Measurements from ENCODE around the gene COBLL1.

The COBLL1 gene

DNA sequence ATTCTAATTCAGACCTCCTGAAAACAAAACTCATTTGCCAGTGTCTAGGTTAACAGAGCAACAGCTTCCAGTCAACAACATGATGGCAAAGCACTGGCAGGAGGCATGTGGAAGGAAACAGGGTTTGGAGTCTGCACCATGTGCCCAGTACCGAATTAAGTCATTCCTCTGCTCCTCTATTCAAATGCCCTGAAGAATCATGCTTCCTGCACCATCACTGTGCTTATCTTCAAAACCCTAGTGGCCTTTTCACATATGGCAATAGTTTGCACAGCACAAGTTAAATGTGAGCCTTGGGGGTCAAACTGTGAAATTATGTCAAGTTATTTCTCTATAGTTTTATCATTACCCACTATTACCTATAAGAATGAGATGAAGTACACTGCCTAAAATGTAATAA is 145.0 kb downstream of the COBLL1 start:
- no peak for DNase-seq (ENCODE audit: low read depth)
- TF ChIP-seq, protein P1, sequence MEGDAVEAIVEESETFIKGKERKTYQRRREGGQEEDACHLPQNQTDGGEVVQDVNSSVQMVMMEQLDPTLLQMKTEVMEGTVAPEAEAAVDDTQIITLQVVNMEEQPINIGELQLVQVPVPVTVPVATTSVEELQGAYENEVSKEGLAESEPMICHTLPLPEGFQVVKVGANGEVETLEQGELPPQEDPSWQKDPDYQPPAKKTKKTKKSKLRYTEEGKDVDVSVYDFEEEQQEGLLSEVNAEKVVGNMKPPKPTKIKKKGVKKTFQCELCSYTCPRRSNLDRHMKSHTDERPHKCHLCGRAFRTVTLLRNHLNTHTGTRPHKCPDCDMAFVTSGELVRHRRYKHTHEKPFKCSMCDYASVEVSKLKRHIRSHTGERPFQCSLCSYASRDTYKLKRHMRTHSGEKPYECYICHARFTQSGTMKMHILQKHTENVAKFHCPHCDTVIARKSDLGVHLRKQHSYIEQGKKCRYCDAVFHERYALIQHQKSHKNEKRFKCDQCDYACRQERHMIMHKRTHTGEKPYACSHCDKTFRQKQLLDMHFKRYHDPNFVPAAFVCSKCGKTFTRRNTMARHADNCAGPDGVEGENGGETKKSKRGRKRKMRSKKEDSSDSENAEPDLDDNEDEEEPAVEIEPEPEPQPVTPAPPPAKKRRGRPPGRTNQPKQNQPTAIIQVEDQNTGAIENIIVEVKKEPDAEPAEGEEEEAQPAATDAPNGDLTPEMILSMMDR (IDR thresholded peaks at IDR 0.05; ENCODE audit: insufficient read depth, low read depth, low read length, missing control alignments), result no peak
- no peak overlapping the region for H3K4me3 ChIP-seq (ENCODE audit: low read depth, low read length)

GRCh38 chr2:164694275-164694695 is 147.3 kb downstream of the COBLL1 start:
- TF ChIP-seq, protein P1 (IDR thresholded peaks at IDR 0.05; ENCODE audit: insufficient read depth, low read depth, low read length, missing control alignments), result no peak
- DNase-seq (ENCODE audit: low read depth), result no peak
- H3K4me3 ChIP-seq (ENCODE audit: low read depth, low read length), result no peak overlapping the region

- no peak overlapping the region for H3K4me3 ChIP-seq (ENCODE audit: low read depth, low read length)
- TF ChIP-seq, protein P1 (IDR thresholded peaks at IDR 0.05; ENCODE audit: insufficient read depth, low read depth, low read length, missing control alignments), result no peak
- no peak for DNase-seq (ENCODE audit: low read depth)
Measured at GRCh38 chr2:164693834-164694233, 147.8 kb downstream of the COBLL1 start.

DNA sequence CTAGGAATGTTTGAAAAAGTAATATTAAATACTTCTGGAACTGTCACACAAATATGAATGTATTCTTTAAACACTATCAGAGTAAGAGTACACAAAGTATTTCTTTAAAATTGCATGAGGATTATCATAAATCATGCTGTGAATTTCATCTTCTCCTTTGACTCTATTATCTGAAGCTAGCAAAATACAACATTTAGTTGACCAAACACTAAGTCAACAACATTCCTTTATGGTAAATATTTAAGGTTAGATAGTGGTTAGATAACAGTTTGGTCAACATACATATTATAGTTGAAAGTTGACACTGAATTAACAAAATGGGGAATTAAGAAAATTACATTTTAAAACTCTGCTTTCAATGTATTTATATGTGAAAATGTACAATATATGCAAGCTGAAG is 148.2 kb downstream of the COBLL1 start:
- TF ChIP-seq, protein P1 (IDR thresholded peaks at IDR 0.05; ENCODE audit: insufficient read depth, low read depth, low read length, missing control alignments), result no peak
- DNase-seq (ENCODE audit: low read depth), result no peak

GRCh38 chr2:164692958-164693357 is 148.7 kb downstream of the COBLL1 start:
- H3K4me3 ChIP-seq (ENCODE audit: low read depth, low read length), result no peak overlapping the region
- TF ChIP-seq, protein P1 (IDR thresholded peaks at IDR 0.05; ENCODE audit: insufficient read depth, low read depth, low read length, missing control alignments), result no peak
- DNase-seq (ENCODE audit: low read depth), result no peak

More for the DNA sequence above, 148.2 kb downstream of the COBLL1 start:
- H3K4me3 ChIP-seq (ENCODE audit: low read depth, low read length), result no peak overlapping the region

- DNase-seq (ENCODE audit: low read depth), result no peak
- TF ChIP-seq, protein P1 (IDR thresholded peaks at IDR 0.05; ENCODE audit: insufficient read depth, low read depth, low read length, missing control alignments), result no peak
- no peak overlapping the region for H3K4me3 ChIP-seq (ENCODE audit: low read depth, low read length)
Measured at GRCh38 chr2:164692114-164692513, 149.5 kb downstream of the COBLL1 start.

- TF ChIP-seq, protein P1 (IDR thresholded peaks at IDR 0.05; ENCODE audit: insufficient read depth, low read depth, low read length, missing control alignments), result no peak
Measured at GRCh38 chr2:164691346-164691887, 150.2 kb downstream of the COBLL1 start.

More at GRCh38 chr2:164691346-164691887, 150.2 kb downstream of the COBLL1 start:
- no peak for DNase-seq (ENCODE audit: low read depth)
- H3K4me3 ChIP-seq (ENCODE audit: low read depth, low read length), result no peak overlapping the region

All from GM12865 (cell line).